Mucosa of rectum (tissue), 2 donors: ENCODE results near the gene MRPS9.

Experiments
- H3K27ac ChIP-seq, 2 donors: one replicate each; pipeline ENCODE4 v1.7.0; 2013; ENCODE audit warnings: inconsistent platforms in 2 of 2, low read depth in 2 of 2, low read length in 2 of 2
- H3K27me3 ChIP-seq, 2 donors: one replicate each; pipeline ENCODE4 v1.7.0; 2013; ENCODE audit warnings: low read length in 2 of 2; ENCODE audit not compliant: control insufficient read depth in 2 of 2, insufficient read depth in 2 of 2
- H3K36me3 ChIP-seq, 2 donors: one replicate each; pipeline ENCODE4 v1.7.0; 2013; ENCODE audit warnings: low read length in 2 of 2; ENCODE audit not compliant: control insufficient read depth in 2 of 2, insufficient read depth in 2 of 2
- H3K4me1 ChIP-seq, 2 donors: one replicate each; pipeline ENCODE4 v1.7.0; 2013; ENCODE audit warnings: low read length in 2 of 2, mild to moderate bottlenecking in 1 of 2; ENCODE audit not compliant: control insufficient read depth in 2 of 2, insufficient read depth in 2 of 2
- H3K4me3 ChIP-seq, 2 donors: one replicate each; pipeline ENCODE4 v1.7.0; 2013; ENCODE audit warnings: low read length in 2 of 2
- H3K9ac ChIP-seq, 2 donors: one replicate each; pipeline ENCODE4 v1.7.0; 2013; ENCODE audit warnings: low read length in 2 of 2, low read depth in 1 of 2, mild to moderate bottlenecking in 1 of 2
- H3K9me3 ChIP-seq, 2 donors: one replicate each; pipeline ENCODE4 v1.7.0; 2013; ENCODE audit warnings: low read length in 2 of 2; ENCODE audit not compliant: control insufficient read depth in 2 of 2
- donor health status: healthy.
- donor health status: Normal muscosa, but diverticular disease.

Gene MRPS9

GRCh38 chr2:105114551-105114950 is 76.7 kb downstream of the MRPS9 start:
- H3K9ac ChIP-seq = no peak overlapping the region
- no peaks in the 10 kb centered on the region for H3K27me3 ChIP-seq
- H3K4me3 ChIP-seq = no peak overlapping the region
- no peaks in the 10 kb centered on the region for H3K4me1 ChIP-seq
- no peak overlapping the region for H3K27ac ChIP-seq
- no peaks in the 10 kb centered on the region for H3K36me3 ChIP-seq
- no peaks in the 10 kb centered on the region for H3K9me3 ChIP-seq

- no peak overlapping the region for H3K9ac ChIP-seq
- no peak overlapping the region for H3K27ac ChIP-seq
- no peaks in the 10 kb centered on the region for H3K9me3 ChIP-seq
- no peaks in the 10 kb centered on the region for H3K27me3 ChIP-seq
- no peaks in the 10 kb centered on the region for H3K36me3 ChIP-seq
- H3K4me3 ChIP-seq = no peak overlapping the region
- H3K4me1 ChIP-seq = no peaks in the 10 kb centered on the region
These were observed 78.5 kb downstream of the MRPS9 start for GRCh38 chr2:105116348-105116747.

GRCh38 chr2:105117565-105117964 is 79.7 kb downstream of the MRPS9 start:
- no peaks in the 10 kb centered on the region for H3K4me1 ChIP-seq

GRCh38 chr2:105118960-105119359 is 81.1 kb downstream of the MRPS9 start:
- H3K9ac ChIP-seq = no peak overlapping the region
- H3K36me3 ChIP-seq = no peaks in the 10 kb centered on the region
- H3K4me3 ChIP-seq = no peak overlapping the region
- H3K27ac ChIP-seq = no peak overlapping the region
- no peaks in the 10 kb centered on the region for H3K27me3 ChIP-seq
- H3K4me1 ChIP-seq = no peaks in the 10 kb centered on the region
- H3K9me3 ChIP-seq = no peaks in the 10 kb centered on the region

More at GRCh38 chr2:105117565-105117964, 79.7 kb downstream of the MRPS9 start:
- no peak overlapping the region for H3K9ac ChIP-seq
- H3K27me3 ChIP-seq = no peaks in the 10 kb centered on the region
- no peak overlapping the region for H3K4me3 ChIP-seq
- no peaks in the 10 kb centered on the region for H3K9me3 ChIP-seq
- no peaks in the 10 kb centered on the region for H3K36me3 ChIP-seq
- H3K27ac ChIP-seq = no peak overlapping the region

GRCh38 chr2:105121434-105121833 is 83.6 kb downstream of the MRPS9 start:
- peaks cover 0 to 3% of the 10 kb centered on the region in 2 donors for H3K27me3 ChIP-seq
- no peak overlapping the region for H3K4me3 ChIP-seq
- no peaks in the 10 kb centered on the region for H3K36me3 ChIP-seq
- no peak overlapping the region for H3K27ac ChIP-seq
- H3K4me1 ChIP-seq = no peaks in the 10 kb centered on the region
- no peaks in the 10 kb centered on the region for H3K9me3 ChIP-seq
- no peak overlapping the region for H3K9ac ChIP-seq

GRCh38 chr2:105125428-105125827 is 87.6 kb downstream of the MRPS9 start:
- Histone ChIP-seq H3K4me3 (no peak overlapping the region), H3K27ac (no peak overlapping the region), H3K27me3 (peaks cover 0 to 3% of the 10 kb centered on the region in 2 donors), H3K9me3 (no peaks in the 10 kb centered on the region), H3K4me1 (no peaks in the 10 kb centered on the region), H3K9ac (no peak overlapping the region), H3K36me3 (no peaks in the 10 kb centered on the region)

GRCh38 chr2:105125920-105126319 is 88.1 kb downstream of the MRPS9 start:
- Histone ChIP-seq H3K4me1 (no peaks in the 10 kb centered on the region), H3K9me3 (no peaks in the 10 kb centered on the region), H3K9ac (no peak overlapping the region), H3K27ac (no peak overlapping the region), H3K4me3 (no peak overlapping the region), H3K36me3 (no peaks in the 10 kb centered on the region), H3K27me3 (peaks cover 0 to 3% of the 10 kb centered on the region in 2 donors)

GRCh38 chr2:105126336-105126735 is 88.5 kb downstream of the MRPS9 start:
- H3K27me3 ChIP-seq = peaks cover 0 to 3% of the 10 kb centered on the region in 2 donors
- no peaks in the 10 kb centered on the region for H3K4me1 ChIP-seq
- H3K9me3 ChIP-seq = no peaks in the 10 kb centered on the region
- H3K9ac ChIP-seq = no peak overlapping the region
- H3K4me3 ChIP-seq = no peak overlapping the region
- H3K27ac ChIP-seq = no peak overlapping the region
- H3K36me3 ChIP-seq = no peaks in the 10 kb centered on the region

- Histone ChIP-seq H3K9ac (no peak overlapping the region), H3K27me3 (peaks cover 0 to 3% of the 10 kb centered on the region in 2 donors), H3K36me3 (no peaks in the 10 kb centered on the region), H3K4me1 (no peaks in the 10 kb centered on the region), H3K27ac (no peak overlapping the region), H3K9me3 (no peaks in the 10 kb centered on the region), H3K4me3 (no peak overlapping the region)
These were observed 89.5 kb downstream of the MRPS9 start for GRCh38 chr2:105127289-105127915.

GRCh38 chr2:105129722-105130232 is 91.9 kb downstream of the MRPS9 start:
- Histone ChIP-seq H3K9ac (no peak overlapping the region), H3K27me3 (peaks cover 0 to 3% of the 10 kb centered on the region in 2 donors), H3K27ac (no peak overlapping the region), H3K4me3 (no peak overlapping the region), H3K36me3 (no peaks in the 10 kb centered on the region), H3K9me3 (no peaks in the 10 kb centered on the region), H3K4me1 (no peaks in the 10 kb centered on the region)
